ENCODE measurements around the gene C16orf87.

C16orf87 gene

GRCh38 chr16:46753015-46753414 is 78.0 kb downstream of the C16orf87 start:
- DNase-seq: no peak

- no peak for DNase-seq
These were observed 79.6 kb downstream of the C16orf87 start for GRCh38 chr16:46751381-46751780.

- no peak for DNase-seq
These were observed 81.9 kb downstream of the C16orf87 start for GRCh38 chr16:46748775-46749705.

- DNase-seq: no peak
These were observed 83.0 kb downstream of the C16orf87 start, which contains the start of gene MYLK3 for GRCh38 chr16:46747777-46748651. Gene MYLK3 (minus strand): TSS chr16:46748344. CDS start chr16:46748193, 151 bp downstream.

DNA sequence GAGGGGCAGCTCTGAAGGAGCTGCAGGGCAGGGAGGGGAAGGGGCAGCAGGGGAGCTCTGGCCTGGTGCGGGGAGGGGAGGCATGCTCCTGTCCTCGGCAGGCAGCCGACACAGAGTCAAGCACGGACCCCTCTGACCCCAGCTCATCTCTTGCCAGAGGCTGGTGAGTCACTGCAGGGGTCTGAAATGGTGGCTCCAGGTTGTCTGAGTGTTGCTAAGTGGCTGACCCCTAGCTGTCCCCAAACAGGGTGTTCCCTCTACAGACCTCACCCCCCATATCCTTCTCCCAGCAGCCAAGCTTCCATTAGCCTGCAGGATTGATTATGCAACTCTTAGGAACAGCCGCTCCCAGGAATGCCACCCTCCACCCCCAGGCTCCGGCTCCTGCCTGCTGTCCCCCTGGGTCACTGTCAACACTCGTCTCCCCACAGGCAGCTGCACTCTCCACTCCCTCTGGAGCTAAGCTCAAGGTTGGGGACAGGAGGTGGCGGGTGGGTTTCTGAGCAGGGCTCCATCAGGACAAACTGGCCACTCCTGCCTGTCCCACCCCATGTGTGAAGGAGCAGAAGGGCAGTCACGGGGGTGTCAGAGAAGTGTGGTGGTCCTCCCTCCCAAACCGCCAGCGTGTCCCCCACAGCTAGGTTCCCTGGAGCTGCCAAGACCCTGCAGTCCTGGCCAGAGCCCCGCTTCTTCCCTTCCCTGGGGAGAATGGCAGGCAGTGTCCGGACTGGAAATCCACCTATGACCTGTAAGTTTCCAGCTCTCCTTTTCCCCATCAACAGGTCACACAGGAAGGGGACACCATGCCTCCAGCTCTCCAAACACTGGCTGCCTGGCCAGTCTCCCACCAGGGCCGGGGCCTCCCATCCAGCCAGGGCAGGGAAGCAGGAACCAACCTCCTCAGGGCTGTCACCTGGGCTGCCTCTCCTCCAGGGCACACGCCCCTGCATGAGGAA is 83.9 kb downstream of the C16orf87 start:
- DNase-seq: no peak
